Chondrocyte (in vitro differentiated cells): ENCODE measurements around the gene GPR26. TPM values are rescaled to one million over a fixed set of nuclear protein-coding genes. Genes with fewer than 3 reads are reported as not detected.

Experiments
- DNase-seq: peaks from one replicate; pipeline ENCODE4 v3.0.0; 2021; ENCODE audit warnings: mixed read lengths, low spot score
- H3K27ac Mint-ChIP-seq: one replicate; pipeline ENCODE4 v1.8.0; 2021; ENCODE audit warnings: mild to moderate bottlenecking, moderate library complexity, mixed read lengths; ENCODE audit not compliant: unreplicated experiment
- H3K27me3 Mint-ChIP-seq: 2 replicates; pipeline ENCODE4 v1.8.0; 2021; ENCODE audit warnings: low read depth, mixed read lengths
- H3K36me3 Mint-ChIP-seq: 2 replicates; pipeline ENCODE4 v1.8.0; 2021; ENCODE audit warnings: low read depth, mixed read lengths
- H3K4me1 Mint-ChIP-seq: 2 replicates; pipeline ENCODE4 v1.8.0; 2021; ENCODE audit warnings: low read depth, mild to moderate bottlenecking, mixed read lengths
- H3K4me3 Mint-ChIP-seq: one replicate; pipeline ENCODE4 v1.8.0; 2021; ENCODE audit warnings: mild to moderate bottlenecking, moderate library complexity, mixed read lengths; ENCODE audit not compliant: unreplicated experiment
- H3K9me3 Mint-ChIP-seq: 2 replicates; pipeline ENCODE4 v1.8.0; 2021; ENCODE audit warnings: low read depth, mixed read lengths
- CTCF ChIP-seq: fragments of 200-600 bp; sonication (generic); IDR thresholded peaks from 2 replicates; pipeline ENCODE4 v1.5.0; 2021; ENCODE audit warnings: antibody characterized with exemption, mild to moderate bottlenecking, moderate library complexity
- total RNA-seq: library from RNA; stranded (reverse); gene quantifications from 3 replicates; pipeline ENCODE4 v1.2.1, GENCODE V29; 2021

GPR26 gene
- total RNA-seq, 1 donor from 2014 or later = not detected

GRCh38 chr10:123639131-123639530 is 27.0 kb upstream of the GPR26 start:
- Mint-ChIP-seq H3K27ac (no peak overlapping the region), H3K36me3 (no peaks in the 10 kb centered on the region), H3K4me1 (no peaks in the 10 kb centered on the region), H3K27me3 (no peaks in the 10 kb centered on the region), H3K9me3 (peaks cover 7% of the 10 kb centered on the region), H3K4me3 (no peak overlapping the region)
- no peak for DNase-seq
- no peak for TF ChIP-seq CTCF

GRCh38 chr10:123640016-123640535 is 26.1 kb upstream of the GPR26 start:
- Mint-ChIP-seq H3K4me3 (no peak overlapping the region), H3K27ac (no peak overlapping the region), H3K36me3 (no peaks in the 10 kb centered on the region), H3K27me3 (no peaks in the 10 kb centered on the region), H3K4me1 (no peaks in the 10 kb centered on the region), H3K9me3 (peaks cover 7% of the 10 kb centered on the region)
- no peak for TF ChIP-seq CTCF
- DNase-seq = no peak

GRCh38 chr10:123642293-123642692 is 23.9 kb upstream of the GPR26 start:
- Mint-ChIP-seq H3K27me3 (no peaks in the 10 kb centered on the region), H3K27ac (no peak overlapping the region), H3K36me3 (no peaks in the 10 kb centered on the region), H3K4me3 (no peak overlapping the region), H3K4me1 (no peaks in the 10 kb centered on the region), H3K9me3 (no peaks in the 10 kb centered on the region)
- TF ChIP-seq CTCF = no peak
- no peak for DNase-seq

GRCh38 chr10:123642697-123643096 is 23.5 kb upstream of the GPR26 start:
- no peak overlapping the region for H3K4me3 Mint-ChIP-seq
- H3K36me3 Mint-ChIP-seq = no peaks in the 10 kb centered on the region
- no peaks in the 10 kb centered on the region for H3K9me3 Mint-ChIP-seq
- DNase-seq = no peak
- no peaks in the 10 kb centered on the region for H3K4me1 Mint-ChIP-seq
- no peaks in the 10 kb centered on the region for H3K27me3 Mint-ChIP-seq
- TF ChIP-seq CTCF = no peak
- H3K27ac Mint-ChIP-seq = no peak overlapping the region

- no peak for TF ChIP-seq CTCF
- Mint-ChIP-seq H3K27me3 (no peaks in the 10 kb centered on the region), H3K9me3 (no peaks in the 10 kb centered on the region), H3K4me1 (no peaks in the 10 kb centered on the region), H3K36me3 (no peaks in the 10 kb centered on the region), H3K27ac (no peak overlapping the region), H3K4me3 (no peak overlapping the region)
- DNase-seq = no peak
Measured at GRCh38 chr10:123643315-123643714, 22.8 kb upstream of the GPR26 start.
